ENCODE data around the gene COL23A1.
A peak's percentile ranks its signal among the peaks of the same experiment; 100 is the strongest.

Gene COL23A1

DNA sequence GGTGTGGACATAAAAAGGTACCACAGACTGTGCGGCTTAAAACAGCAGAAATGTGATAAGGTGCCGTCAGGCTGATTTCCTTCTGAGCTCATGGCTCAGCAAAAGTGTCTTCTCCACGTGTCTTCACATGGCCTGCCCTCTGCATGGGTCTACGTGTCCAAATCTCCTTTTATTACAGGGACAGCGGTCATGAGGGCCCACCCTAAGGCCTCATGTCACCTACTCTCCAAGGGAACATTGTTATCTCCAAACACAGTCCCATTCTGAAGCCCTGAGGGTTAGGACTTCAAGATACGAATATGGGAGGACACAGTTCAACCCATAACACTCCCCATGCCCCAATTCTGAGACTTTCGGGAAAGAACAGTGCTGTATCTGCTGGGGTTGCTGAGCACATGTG lies 35.2 kb downstream of the COL23A1 start:
- no peak for DNase-seq (ENCODE audit: low read depth in 2 of 2)

DNA sequence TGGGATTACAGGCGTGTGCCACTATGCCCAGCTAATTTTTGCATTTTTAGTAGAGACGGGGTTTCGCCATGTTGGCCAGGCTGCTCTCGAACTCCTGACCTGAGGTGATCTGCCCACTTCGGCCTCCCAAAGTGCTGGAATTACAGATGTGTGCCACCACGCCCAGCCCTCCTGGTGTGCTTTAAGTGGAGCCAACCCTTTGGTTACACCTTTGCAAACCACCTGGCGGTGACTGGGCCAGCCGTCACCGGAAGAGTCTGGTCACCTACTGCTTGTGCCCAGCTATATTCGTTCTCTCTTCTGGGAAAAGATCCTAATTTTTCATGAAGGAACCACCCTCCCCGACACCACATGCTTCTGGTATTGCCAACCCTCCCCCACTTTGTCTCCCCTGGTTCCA lies 35.9 kb downstream of the COL23A1 start:
- DNase-seq (ENCODE audit: low read depth in 2 of 2) = no peak

DNA sequence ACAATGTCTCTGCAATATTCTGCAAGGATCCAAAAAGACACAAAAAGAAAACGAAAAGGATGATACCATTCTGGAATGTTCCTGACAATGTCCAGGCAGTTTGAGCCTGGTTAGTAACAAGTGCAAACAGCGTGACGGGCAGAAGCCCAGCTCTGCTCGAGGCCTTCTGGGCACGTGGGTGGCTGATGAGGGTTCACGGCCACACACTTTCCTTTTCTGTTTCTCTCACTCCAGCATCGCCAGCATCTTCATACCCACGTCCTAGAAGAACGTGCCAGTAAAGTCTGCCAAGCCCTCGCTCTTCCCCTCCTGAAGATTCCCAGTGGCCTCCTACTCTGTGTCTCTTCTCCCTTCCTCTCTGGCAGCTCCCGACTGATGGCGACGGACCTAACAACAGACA lies 36.7 kb downstream of the COL23A1 start:
- DNase-seq (ENCODE audit: low read depth in 2 of 2) = no peak

DNA sequence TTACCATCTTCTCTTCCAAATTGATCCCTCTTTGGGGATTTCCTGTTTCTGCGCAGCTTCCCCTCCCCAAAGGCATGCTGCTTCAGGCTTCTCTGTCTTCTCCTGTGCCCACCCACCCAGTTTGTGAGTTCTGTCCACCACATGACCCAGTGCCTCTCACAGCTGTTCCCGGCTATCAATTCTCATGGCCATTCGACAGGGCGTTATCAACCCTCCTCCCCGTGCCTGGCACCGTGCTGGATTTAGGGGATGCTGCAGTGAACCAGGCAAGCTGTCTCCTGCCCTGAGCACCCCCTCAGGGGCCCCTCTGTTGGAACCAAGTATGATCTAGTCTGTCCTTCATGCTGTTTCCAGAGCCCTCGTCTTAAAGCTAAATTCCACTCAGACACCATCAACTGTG lies 38.7 kb downstream of the COL23A1 start:
- DNase-seq (ENCODE audit: low read depth in 2 of 2) = no peak

- DNase-seq (ENCODE audit: low read depth in 2 of 2) = no peak
Observed at GRCh38 chr5:178551059-178551458, 39.1 kb downstream of the COL23A1 start.

GRCh38 chr5:178548746-178549145 lies 41.4 kb downstream of the COL23A1 start:
- DNase-seq (ENCODE audit: low read depth in 2 of 2) = no peak

GRCh38 chr5:178547753-178548415 lies 42.3 kb downstream of the COL23A1 start:
- no peak for DNase-seq (ENCODE audit: low read depth in 2 of 2)

GRCh38 chr5:178547052-178547666 lies 43.0 kb downstream of the COL23A1 start:
- DNase-seq (ENCODE audit: low read depth in 2 of 2) = no peak

DNA sequence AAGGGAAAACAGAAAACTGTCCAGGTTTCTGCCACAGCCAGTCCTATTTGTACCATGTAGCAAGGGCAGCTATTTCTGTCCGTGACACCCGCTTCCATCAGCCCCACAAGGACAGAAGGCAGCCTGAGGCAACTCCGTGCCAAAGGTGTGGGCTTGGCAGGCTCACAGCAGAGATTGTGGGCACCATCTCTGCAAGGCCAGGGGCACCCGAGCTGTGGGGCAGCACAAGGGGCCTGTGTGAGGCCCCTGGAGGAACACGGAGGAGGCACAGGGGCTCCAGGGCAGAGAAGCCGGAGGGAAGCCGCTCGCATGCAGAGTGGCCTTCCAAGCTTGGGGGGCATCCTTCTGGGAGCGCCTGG lies 43.5 kb downstream of the COL23A1 start:
- DNase-seq (ENCODE audit: low read depth in 2 of 2) = no peak

- DNase-seq (ENCODE audit: low read depth in 2 of 2) = no peak
Observed at GRCh38 chr5:178545941-178546674, 44.1 kb downstream of the COL23A1 start.

GRCh38 chr5:178545176-178545575 lies 45.0 kb downstream of the COL23A1 start:
- no peak for DNase-seq (ENCODE audit: low read depth in 2 of 2)

DNA sequence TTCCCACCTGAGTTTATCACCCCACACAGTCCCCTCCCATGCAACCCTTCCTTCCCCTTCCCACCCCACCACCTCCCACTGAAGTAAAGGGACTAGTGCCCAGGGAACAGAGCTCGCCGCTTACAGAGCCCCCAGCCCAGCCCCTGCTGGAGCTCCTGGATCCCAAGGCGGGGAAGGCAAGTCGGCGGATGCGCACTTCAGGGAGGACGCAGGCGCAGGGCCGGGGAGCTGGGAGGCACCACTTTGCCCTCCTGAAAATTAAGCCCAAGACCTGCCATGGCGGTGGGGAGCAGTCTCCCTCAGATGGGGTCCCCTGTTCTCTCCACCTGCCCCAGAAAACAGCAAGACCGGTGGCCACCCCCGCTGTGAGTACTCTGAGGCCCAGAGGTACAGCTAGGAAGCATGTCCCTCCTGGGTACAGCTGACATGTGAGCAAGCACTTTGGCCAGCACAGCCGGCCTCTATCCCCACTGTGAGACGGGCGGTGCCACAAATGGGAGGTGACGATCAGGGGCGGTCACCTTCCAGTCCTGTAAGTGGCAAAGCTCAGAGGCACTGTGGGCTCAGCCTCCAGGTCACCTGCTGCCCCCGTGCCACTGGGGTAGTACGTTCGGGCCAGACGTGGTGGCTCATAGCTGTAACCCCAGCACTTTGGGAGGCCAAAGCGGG lies 45.9 kb downstream of the COL23A1 start:
- no peak for DNase-seq (ENCODE audit: low read depth in 2 of 2)

GRCh38 chr5:178542455-178542854 lies 47.7 kb downstream of the COL23A1 start:
- DNase-seq (ENCODE audit: low read depth in 2 of 2) = peak; percentile 31 to 47

DNA sequence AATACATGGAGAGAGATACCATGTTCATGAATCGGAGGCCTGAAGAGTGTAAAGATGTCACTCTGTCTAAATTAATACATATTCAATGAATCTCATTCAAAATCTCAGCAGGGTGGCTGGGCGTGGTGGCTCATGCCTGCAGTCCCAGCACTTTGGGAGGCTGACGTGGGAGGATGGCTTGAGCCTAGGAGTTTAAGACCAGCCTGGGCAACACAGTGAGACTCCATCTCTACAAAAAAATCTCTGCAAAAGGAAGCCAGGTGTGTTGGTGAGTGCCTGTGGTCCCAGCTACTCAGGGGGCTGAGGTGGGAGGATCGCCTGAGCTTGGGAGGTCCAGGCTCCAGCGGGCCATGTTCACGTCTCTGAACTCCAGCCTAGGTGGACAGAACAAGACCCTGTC lies 49.7 kb downstream of the COL23A1 start:
- DNase-seq (ENCODE audit: low read depth in 2 of 2) = no peak

GRCh38 chr5:178538741-178539229 lies 51.4 kb downstream of the COL23A1 start:
- DNase-seq (ENCODE audit: low read depth in 2 of 2) = no peak

DNA sequence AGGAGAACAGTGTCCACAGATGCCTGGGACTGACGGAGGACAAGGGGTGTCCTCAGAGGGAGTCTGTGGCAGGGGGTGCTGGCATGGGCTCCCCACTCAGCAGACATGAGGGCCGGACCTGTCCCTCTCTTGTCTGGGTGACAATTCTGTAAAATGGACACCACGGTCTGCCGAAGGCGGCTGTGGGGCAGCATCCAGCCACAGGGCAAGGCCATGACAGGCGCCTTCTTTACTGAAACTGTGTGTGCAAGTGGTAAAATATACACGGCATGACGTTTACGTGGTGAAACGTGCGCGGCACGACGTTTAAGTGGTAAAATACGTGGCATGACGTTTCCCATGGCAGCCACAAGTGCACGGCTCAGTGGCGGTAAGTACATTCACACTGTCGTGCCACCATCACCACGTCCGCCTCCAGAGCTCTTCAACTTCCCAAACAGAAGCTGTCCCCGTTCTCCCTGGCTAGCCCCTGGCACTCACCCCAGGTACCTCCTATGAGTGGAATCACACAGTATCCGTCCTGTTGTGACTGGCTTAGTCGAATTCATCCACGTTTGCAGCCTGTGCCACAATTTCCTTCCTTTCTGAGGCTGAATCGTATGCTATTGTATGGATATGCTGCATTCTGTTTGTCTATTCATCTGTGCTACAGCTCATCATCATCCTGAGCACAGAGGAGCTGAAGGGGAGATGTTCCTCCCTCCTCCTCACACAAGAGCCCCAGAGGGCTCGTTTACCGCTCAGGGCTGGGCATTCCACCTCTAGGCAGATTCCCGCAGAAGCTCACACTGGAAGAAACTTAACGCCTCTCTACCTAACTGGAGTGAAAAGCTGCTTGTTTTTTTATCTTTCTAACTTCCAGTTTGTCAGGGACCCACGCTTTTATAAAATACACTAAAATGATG lies 52.5 kb downstream of the COL23A1 start:
- DNase-seq (ENCODE audit: low read depth in 2 of 2) = no peak

DNA sequence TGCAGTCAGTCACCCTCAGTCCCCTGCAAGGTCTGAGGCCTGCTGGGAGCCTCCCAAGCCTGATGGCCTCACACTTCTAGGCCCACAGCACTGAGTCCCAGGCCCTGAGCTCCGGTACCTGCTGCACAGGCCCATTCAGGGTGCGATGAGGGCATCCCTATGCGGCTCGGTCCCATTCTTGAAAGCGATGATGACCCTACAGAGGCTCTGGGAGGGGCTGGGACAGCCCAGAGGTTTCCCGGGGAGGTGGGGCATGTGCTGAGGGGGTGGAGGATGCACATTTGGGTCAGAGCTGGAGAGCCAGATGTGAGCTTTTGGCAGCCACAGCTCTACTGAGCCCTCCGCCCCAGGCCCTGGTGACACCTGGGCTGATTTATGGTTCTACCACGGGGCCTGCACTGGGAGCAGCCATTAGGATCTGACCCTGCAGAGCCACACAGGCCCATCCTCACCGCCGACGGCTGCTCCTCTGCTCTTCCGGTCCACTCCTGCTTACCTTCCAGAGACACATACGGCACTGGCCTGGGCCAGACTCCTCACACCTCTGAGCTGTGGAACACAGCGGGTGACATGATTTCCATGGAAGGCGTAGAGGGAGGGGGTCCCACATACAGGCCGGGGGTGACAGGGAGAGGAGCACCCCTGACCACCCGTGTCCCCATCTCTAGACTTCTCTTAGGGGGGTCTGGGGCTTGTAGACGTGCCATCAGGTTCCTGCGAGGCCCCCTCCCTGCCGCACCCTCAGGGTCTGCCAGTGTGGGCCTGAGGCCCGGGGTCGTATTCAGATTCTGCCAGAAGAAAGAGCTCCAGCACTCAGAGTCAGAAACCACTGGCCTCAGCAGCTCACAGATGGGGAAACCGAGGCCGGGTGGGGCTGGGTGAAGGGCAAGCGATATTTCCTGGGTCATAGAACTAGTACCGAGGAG lies 53.4 kb downstream of the COL23A1 start:
- DNase-seq (ENCODE audit: low read depth in 2 of 2) = no peak

GRCh38 chr5:178535299-178536175 lies 54.7 kb downstream of the COL23A1 start:
- no peak for DNase-seq (ENCODE audit: low read depth in 2 of 2)

- no peak for DNase-seq (ENCODE audit: low read depth in 2 of 2)
Observed at GRCh38 chr5:178533136-178533535, 57.1 kb downstream of the COL23A1 start.

Measured in fibroblast of skin of left biceps (primary cell).